ENCODE measurements around the gene BRMS1.
"Not testable (repeated sequence)": the region's sequence is repeated elsewhere in the genome, so short reads cannot be mapped to it uniquely, and the experiment has no call there.

Gene BRMS1

DNA sequence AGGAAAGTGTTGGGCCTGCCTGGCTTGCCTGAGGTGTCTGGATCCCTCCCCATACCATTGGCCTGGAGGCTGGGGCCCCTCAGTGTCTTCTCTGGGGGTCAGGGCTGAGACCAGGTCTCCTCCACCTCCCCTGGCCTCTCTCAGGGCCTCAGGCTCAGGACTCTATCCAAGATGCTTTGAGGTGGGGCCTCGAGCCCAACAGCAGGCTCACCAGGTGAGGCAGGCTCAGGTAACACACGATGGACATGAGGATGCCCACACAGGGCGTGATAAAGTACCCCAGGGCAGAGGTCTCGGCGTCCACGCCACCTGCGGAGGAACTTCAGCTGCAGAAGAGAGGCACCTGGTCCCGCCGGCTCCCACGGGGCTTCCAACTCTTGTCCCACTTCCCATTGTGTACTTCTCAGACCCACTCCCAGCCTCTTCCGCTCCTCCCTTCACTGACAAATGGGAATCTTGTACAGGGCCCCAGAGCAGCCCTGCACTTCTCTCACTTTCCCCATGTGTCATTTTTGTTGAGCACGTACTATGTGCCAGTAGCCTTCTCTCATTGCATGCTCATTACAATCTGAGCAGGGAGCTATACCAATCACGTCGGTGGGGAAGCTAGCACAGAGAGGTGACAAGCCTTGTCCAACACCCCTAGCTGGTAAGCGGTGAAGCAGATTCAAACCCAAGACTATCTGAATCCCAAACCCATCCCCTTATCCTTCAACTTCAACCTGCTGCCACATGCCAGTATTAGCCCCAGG lies 22.8 kb upstream of the BRMS1 start:
- Mint-ChIP-seq H3K27me3 (no peaks in the 10 kb centered on the region), H3K4me1 (peaks cover 12 to 30% of the 10 kb centered on the region in 2 donors), H3K27ac (no peak overlapping the region), H3K36me3 (peaks cover 25 to 37% of the 10 kb centered on the region in 2 donors), H3K9me3 (no peaks in the 10 kb centered on the region), H3K4me3 (no peak overlapping the region)
- DNase-seq (no peak), ATAC-seq (replicated peaks) (no peak)

DNA sequence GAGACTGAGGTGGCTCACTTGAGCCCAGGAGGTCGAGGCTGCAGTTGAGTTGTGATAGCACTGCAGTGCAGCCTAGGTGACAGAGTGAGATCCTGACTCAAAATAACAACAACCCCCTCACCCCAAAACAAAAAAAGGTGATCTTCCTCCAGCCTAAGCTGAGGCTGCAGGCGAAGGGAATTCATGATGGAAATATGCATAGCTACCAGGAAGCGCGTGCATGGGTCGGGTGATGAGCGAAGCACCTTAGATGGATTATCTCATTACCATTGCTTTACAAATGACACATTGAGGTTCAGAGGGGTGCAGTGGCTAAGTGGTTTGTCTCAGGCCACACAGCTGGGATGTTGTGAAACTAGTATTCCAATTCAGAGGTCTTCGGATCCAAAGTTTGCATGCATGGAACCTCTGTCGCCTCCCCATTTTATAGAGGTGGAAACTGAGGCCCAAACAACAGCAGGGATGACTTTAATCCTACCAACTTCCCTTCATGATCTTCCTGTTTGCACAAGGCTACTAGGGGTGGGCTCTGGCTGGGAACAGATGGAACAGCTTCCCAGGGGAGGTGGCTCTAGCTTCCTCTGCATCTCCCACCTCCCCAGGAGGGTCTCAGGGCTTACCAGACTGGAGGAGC lies 22.1 kb upstream of the BRMS1 start:
- ATAC-seq (replicated peaks) (no peak), DNase-seq (no peak)
- Mint-ChIP-seq H3K36me3 (peaks cover 31 to 42% of the 10 kb centered on the region in 2 donors), H3K9me3 (no peaks in the 10 kb centered on the region), H3K27ac (no peak overlapping the region), H3K4me1 (peaks cover 12 to 30% of the 10 kb centered on the region in 2 donors), H3K27me3 (no peaks in the 10 kb centered on the region), H3K4me3 (no peak overlapping the region)

GRCh38 chr11:66365711-66366619 lies 21.1 kb upstream of the BRMS1 start:
- ATAC-seq (replicated peaks) = no peak
- H3K27me3 Mint-ChIP-seq = no peaks in the 10 kb centered on the region

DNA sequence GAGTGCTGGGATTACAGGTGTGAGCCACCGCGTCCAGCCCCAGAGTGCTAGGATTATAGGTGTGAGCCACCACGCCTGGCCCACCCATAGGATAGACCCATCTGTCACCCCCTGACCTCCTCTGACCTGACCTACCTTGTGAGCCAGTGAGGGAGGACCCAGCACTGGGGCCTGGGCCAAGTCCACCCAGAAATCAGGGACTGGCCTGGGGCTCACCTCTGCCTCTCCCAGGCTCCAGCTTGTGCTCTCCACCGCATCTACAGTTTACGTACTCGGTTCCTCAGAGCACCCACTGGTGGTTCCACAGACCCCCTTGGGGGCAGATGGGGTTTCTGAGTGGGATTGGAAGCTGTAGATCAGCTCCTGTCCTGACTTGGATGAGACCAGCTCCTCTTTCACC lies 20.3 kb upstream of the BRMS1 start:
- Mint-ChIP-seq H3K4me3 (no peak overlapping the region), H3K9me3 (no peaks in the 10 kb centered on the region), H3K36me3 (peaks cover 27 to 47% of the 10 kb centered on the region in 2 donors), H3K27me3 (no peaks in the 10 kb centered on the region), H3K27ac (no peak overlapping the region), H3K4me1 (peaks cover 10 to 19% of the 10 kb centered on the region in 2 donors)
- ATAC-seq (replicated peaks) = no peak
- no peak for DNase-seq

More at GRCh38 chr11:66365711-66366619, 21.1 kb upstream of the BRMS1 start:
- DNase-seq = no peak
- Mint-ChIP-seq H3K36me3 (peaks cover 31 to 50% of the 10 kb centered on the region in 2 donors), H3K4me1 (peaks cover 12 to 27% of the 10 kb centered on the region in 2 donors), H3K9me3 (no peaks in the 10 kb centered on the region), H3K27ac (peak overlapping the region; percentile 42), H3K4me3 (no peak overlapping the region)

- H3K9me3 Mint-ChIP-seq = no peaks in the 10 kb centered on the region
- H3K36me3 Mint-ChIP-seq = peaks cover 25 to 41% of the 10 kb centered on the region in 2 donors
- ATAC-seq (replicated peaks) = peak; percentile 61 to 69
- DNase-seq = peak; percentile 45
- peaks cover 5 to 10% of the 10 kb centered on the region in 2 donors for H3K4me1 Mint-ChIP-seq
- H3K27ac Mint-ChIP-seq = peak overlapping the region; percentile 25
- no peak overlapping the region for H3K4me3 Mint-ChIP-seq
- H3K27me3 Mint-ChIP-seq = no peaks in the 10 kb centered on the region
These were observed 19.1 kb upstream of the BRMS1 start for GRCh38 chr11:66363805-66364535.

- DNase-seq (no peak), ATAC-seq (replicated peaks) (no peak)
- Mint-ChIP-seq H3K27ac (no peak overlapping the region), H3K27me3 (no peaks in the 10 kb centered on the region), H3K36me3 (peaks cover 20 to 34% of the 10 kb centered on the region in 2 donors), H3K4me1 (peaks cover 2 to 3% of the 10 kb centered on the region in 2 donors), H3K4me3 (no peak overlapping the region), H3K9me3 (no peaks in the 10 kb centered on the region)
These were observed 18.3 kb upstream of the BRMS1 start for GRCh38 chr11:66363187-66363601.

- Mint-ChIP-seq H3K27me3 (no peaks in the 10 kb centered on the region), H3K9me3 (no peaks in the 10 kb centered on the region), H3K27ac (no peak overlapping the region)
These were observed 17.7 kb upstream of the BRMS1 start for GRCh38 chr11:66362481-66363147.

GRCh38 chr11:66361502-66361941 lies 16.6 kb upstream of the BRMS1 start:
- DNase-seq = no peak
- peaks cover 18 to 28% of the 10 kb centered on the region in 2 donors for H3K36me3 Mint-ChIP-seq
- peak overlapping the region; percentile 11 for H3K27ac Mint-ChIP-seq
- H3K27me3 Mint-ChIP-seq = no peaks in the 10 kb centered on the region
- H3K4me3 Mint-ChIP-seq = no peak overlapping the region
- ATAC-seq (replicated peaks) = no peak
- peaks cover 0 to 1% of the 10 kb centered on the region in 2 donors for H3K4me1 Mint-ChIP-seq
- H3K9me3 Mint-ChIP-seq = no peaks in the 10 kb centered on the region

More at GRCh38 chr11:66362481-66363147, 17.7 kb upstream of the BRMS1 start:
- Mint-ChIP-seq H3K4me3 (no peak overlapping the region), H3K4me1 (peaks cover 0 to 1% of the 10 kb centered on the region in 2 donors), H3K36me3 (peaks cover 18 to 29% of the 10 kb centered on the region in 2 donors)
- DNase-seq = no peak
- no peak for ATAC-seq (replicated peaks)

DNA sequence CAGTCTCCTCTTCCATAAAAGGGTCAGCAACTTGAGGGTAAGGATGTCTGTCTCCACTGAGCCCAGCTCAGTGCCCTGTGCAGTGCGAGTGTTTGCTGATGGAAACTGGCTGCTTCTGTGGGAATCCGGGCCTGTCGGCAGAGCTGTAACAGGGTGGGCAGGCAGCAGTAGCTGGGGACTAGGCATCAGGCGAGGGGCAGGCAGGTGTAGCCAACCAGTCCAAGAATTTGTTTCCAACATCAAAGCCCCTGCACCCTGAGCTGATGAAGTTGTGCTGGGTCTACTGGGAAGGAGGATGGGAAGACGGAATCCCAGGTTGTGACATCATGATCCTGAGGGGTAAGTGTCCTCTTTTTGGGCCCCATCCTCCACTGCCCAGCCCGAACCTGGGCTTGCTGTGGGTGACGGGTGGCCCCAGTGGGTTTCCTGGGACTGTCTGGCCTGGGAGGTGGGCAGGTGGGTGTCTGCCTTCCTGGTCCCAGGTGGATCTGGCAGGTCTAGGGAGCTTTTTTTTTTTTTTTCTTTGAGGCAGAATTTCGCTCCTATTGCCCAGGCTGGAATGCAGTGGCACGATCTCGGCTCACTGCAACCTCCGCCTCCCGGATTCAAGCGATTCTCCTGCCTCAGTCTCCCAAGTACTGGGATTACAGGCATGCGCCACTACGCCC lies 15.6 kb upstream of the BRMS1 start:
- no peaks in the 10 kb centered on the region for H3K27me3 Mint-ChIP-seq
- DNase-seq (no peak), ATAC-seq (replicated peaks) (no peak)
- no peaks in the 10 kb centered on the region for H3K9me3 Mint-ChIP-seq
- no peak overlapping the region for H3K4me3 Mint-ChIP-seq
- peak overlapping the region; percentile 56 for H3K27ac Mint-ChIP-seq
- peaks cover 0 to 1% of the 10 kb centered on the region in 2 donors for H3K4me1 Mint-ChIP-seq
- peaks cover 15 to 26% of the 10 kb centered on the region in 2 donors for H3K36me3 Mint-ChIP-seq

DNA sequence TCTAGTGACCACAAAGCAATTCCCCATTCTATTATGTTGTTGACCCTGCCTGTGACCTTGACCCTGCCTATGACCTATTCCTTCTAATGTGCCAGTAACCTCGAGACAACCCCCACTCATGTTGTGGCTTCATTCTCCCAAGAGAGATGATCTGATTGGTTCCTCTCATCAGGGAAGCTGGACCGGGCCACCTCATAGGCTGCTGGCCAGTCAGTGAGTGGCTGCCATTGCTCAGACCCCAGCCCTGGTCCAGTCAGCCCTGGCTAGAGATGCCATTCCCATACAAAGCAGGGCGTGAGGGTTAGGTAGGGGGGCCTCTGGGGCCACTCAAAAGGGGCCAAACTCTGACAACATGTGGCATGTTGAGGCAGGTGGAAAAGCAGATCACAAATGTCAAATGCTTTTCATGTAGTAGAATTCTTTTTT lies 14.8 kb upstream of the BRMS1 start:
- Mint-ChIP-seq H3K4me1 (peaks cover 0 to 1% of the 10 kb centered on the region in 2 donors), H3K36me3 (peaks cover 11 to 22% of the 10 kb centered on the region in 2 donors), H3K9me3 (no peaks in the 10 kb centered on the region), H3K27me3 (no peaks in the 10 kb centered on the region), H3K27ac (no peak overlapping the region), H3K4me3 (no peak overlapping the region)
- DNase-seq = no peak
- ATAC-seq (replicated peaks) = no peak

GRCh38 chr11:66350560-66351235 lies 5.8 kb upstream of the BRMS1 start:
- H3K27ac Mint-ChIP-seq; H3K27me3 Mint-ChIP-seq; ATAC-seq (replicated peaks); H3K9me3 Mint-ChIP-seq; H3K4me3 Mint-ChIP-seq; H3K36me3 Mint-ChIP-seq; DNase-seq: not testable (repeated sequence)
- H3K4me1 Mint-ChIP-seq = peaks cover 9 to 14% of the 10 kb centered on the region in 2 donors

DNA sequence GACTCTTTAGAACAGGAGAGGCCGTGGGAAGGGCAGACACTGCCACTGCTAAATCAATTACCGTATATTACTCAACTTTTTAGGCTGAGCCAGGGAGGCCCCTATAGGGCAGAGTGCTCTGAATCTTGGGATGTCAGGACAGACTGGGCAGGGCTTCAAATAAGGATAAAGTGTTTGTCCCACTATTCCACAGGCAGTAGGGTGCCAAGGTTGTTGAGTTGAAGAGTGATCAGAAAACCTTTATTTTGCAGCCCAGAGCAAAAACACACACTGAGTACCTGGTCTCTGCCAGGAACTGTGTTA lies 4.1 kb upstream of the BRMS1 start:
- Mint-ChIP-seq H3K4me1 (peaks cover 12 to 27% of the 10 kb centered on the region in 2 donors), H3K27ac (no peak overlapping the region), H3K4me3 (no peak overlapping the region), H3K9me3 (peaks cover 2 to 4% of the 10 kb centered on the region in 2 donors), H3K36me3 (peaks cover 4 to 6% of the 10 kb centered on the region in 2 donors), H3K27me3 (peaks cover 5 to 7% of the 10 kb centered on the region in 2 donors)
- no peak for ATAC-seq (replicated peaks)
- no peak for DNase-seq
